PC-3 (cell line): ENCODE measurements around the gene RNH1. TPM values are rescaled to one million over a fixed set of nuclear protein-coding genes. Genes with fewer than 3 reads are reported as not detected.

Experiments
- ATAC-seq: fragments of 200-7000 bp; cut with Tn5 transposase; 2 replicates; pipeline ENCODE4 v1.9.1; 2020; ENCODE audit warnings: mild to moderate bottlenecking, moderate library complexity
- BruUV-seq: library from RNA; stranded (reverse); fragments of 400-500 nt; replicated peaks from 2 replicates; lab custom pipeline; 2021; lab: Mats Ljungman, UMichigan
- CTCF ChIA-PET: fragments of 300-600 bp; sonication (Branson Sonifier 250); formaldehyde crosslinking; loops from one replicate; lab custom pipeline; 2022; ENCODE audit warnings: antibody characterized with exemption; lab: Charles Lee
- POLR2A ChIA-PET: fragments of 300-600 bp; sonication (Branson Sonifier 250); formaldehyde crosslinking; loops from one replicate; lab custom pipeline; 2022; ENCODE audit warnings: antibody characterized with exemption; ENCODE audit not compliant: unreplicated experiment; lab: Charles Lee
- DNase-seq: peaks from one replicate; pipeline ENCODE4 v3.0.0-alpha.2; 2015
- H2AFZ ChIP-seq: fragments of 300-600 bp; sonication (generic); 2 replicates; pipeline ENCODE4 v1.6.0; 2016; ENCODE audit warnings: antibody characterized with exemption, low read length
- H3F3A ChIP-seq: fragments of 300-600 bp; sonication (generic); one replicate; pipeline ENCODE4 v1.6.0; 2017; ENCODE audit warnings: antibody characterized with exemption, low read length, control low read depth, mild to moderate bottlenecking; ENCODE audit not compliant: unreplicated experiment
- H3K27ac ChIP-seq: fragments of 300-600 bp; sonication (generic); 2 replicates; pipeline ENCODE4 v1.5.1; 2016; ENCODE audit warnings: mild to moderate bottlenecking, low read length
- H3K27me3 ChIP-seq: fragments of 300-600 bp; sonication (generic); 2 replicates; pipeline ENCODE4 v1.6.1; 2016; ENCODE audit warnings: low read length, mixed read lengths
- H3K36me3 ChIP-seq: fragments of 300-600 bp; sonication (generic); 2 replicates; pipeline ENCODE4 v1.6.1; 2016; ENCODE audit warnings: low read depth, mixed run types, low read length, mixed read lengths
- H3K4me1 ChIP-seq: fragments of 300-600 bp; sonication (generic); 2 replicates; pipeline ENCODE4 v1.5.1; 2016; ENCODE audit warnings: low read length; ENCODE audit not compliant: insufficient read depth
- H3K4me2 ChIP-seq: fragments of 300-600 bp; sonication (generic); 2 replicates; pipeline ENCODE4 v1.6.0; 2016; ENCODE audit warnings: low read length
- H3K4me3 ChIP-seq: fragments of 300-600 bp; sonication (generic); 2 replicates; pipeline ENCODE4 v1.5.1; 2016; ENCODE audit warnings: mild to moderate bottlenecking, low read length, mixed read lengths
- H3K79me2 ChIP-seq: fragments of 300-600 bp; sonication (generic); 2 replicates; pipeline ENCODE4 v1.6.1; 2017; ENCODE audit warnings: low read length, mixed read lengths
- H3K9ac ChIP-seq: fragments of 300-600 bp; sonication (generic); 2 replicates; pipeline ENCODE4 v1.6.0; 2016; ENCODE audit warnings: mild to moderate bottlenecking, low read length
- H3K9me2 ChIP-seq: fragments of 300-600 bp; sonication (generic); replicated peaks from 2 replicates; pipeline ENCODE4 v1.6.1; 2016; ENCODE audit warnings: mixed run types, low read length, mixed read lengths
- H3K9me3 ChIP-seq: fragments of 300-600 bp; sonication (generic); 2 replicates; pipeline ENCODE4 v1.6.1; 2016; ENCODE audit warnings: low read length, mixed read lengths
- H4K20me1 ChIP-seq: fragments of 300-600 bp; sonication (generic); 2 replicates; pipeline ENCODE4 v1.6.1; 2016; ENCODE audit warnings: low read length, mixed read lengths
- CTCF ChIP-seq: fragments of 300-600 bp; sonication (generic); conservative IDR thresholded peaks from 2 replicates; pipeline ENCODE4 v1.5.1; 2017; ENCODE audit warnings: antibody characterized with exemption, low read depth, mild to moderate bottlenecking, low read length
- EZH2 ChIP-seq: fragments of 300-600 bp; sonication (generic); IDR thresholded peaks from one replicate; pipeline ENCODE4 v1.6.1; 2017; ENCODE audit warnings: antibody characterized with exemption, mild to moderate bottlenecking, low read length; ENCODE audit not compliant: unreplicated experiment
- EZH2phosphoT487 ChIP-seq: fragments of 300-600 bp; sonication (generic); IDR thresholded peaks from 2 replicates; pipeline ENCODE4 v1.6.1; 2018; ENCODE audit warnings: mild to moderate bottlenecking, antibody characterized with exemption, low read length, borderline replicate concordance
- intact Hi-C: fragments of 100-400 bp; cut with micrococcal nuclease; formaldehyde crosslinking; loops from 2 replicates; pipeline ENCODE4 v1.9.0; 2023
- total RNA-seq: library from RNA; depleted of rRNA; stranded (reverse); fragments of >200 nt; gene quantifications from 2 replicates; pipeline ENCODE4 v1.2.3, GENCODE V29; 2014

RNH1 gene
- total RNA-seq, 1 experiment from 2014 or later = 258 TPM

GRCh38 chr11:550021-550745 is 43.1 kb upstream of the RNH1 start:
- H3K79me2 ChIP-seq = no peaks in the 10 kb centered on the region
- no peak overlapping the region for H2AFZ ChIP-seq
- POLR2A ChIA-PET = no interaction called here
- H3K4me3 ChIP-seq = no peak overlapping the region
- H3K27ac ChIP-seq = no peak overlapping the region
- no peak for TF ChIP-seq EZH2
- TF ChIP-seq EZH2phosphoT487 = no peak
- TF ChIP-seq CTCF = no peak
- BruUV-seq = no TSS peak
- no peaks in the 10 kb centered on the region for H3F3A ChIP-seq
- no peak overlapping the region for H3K9ac ChIP-seq
- H3K36me3 ChIP-seq = no peaks in the 10 kb centered on the region
- ATAC-seq = no peak
- no peak for DNase-seq
- H3K27me3 ChIP-seq = peaks cover under 1% of the 10 kb centered on the region; the same call in 1 of the 2 replicates
- CTCF ChIA-PET = no interaction called here
- H3K4me2 ChIP-seq = no peak overlapping the region
- no peaks in the 10 kb centered on the region for H3K4me1 ChIP-seq
- no peaks in the 10 kb centered on the region for H4K20me1 ChIP-seq
- no peaks in the 10 kb centered on the region for H3K9me2 ChIP-seq
- H3K9me3 ChIP-seq = no peaks in the 10 kb centered on the region
- intact Hi-C loops = no loop called here

- H3K79me2 ChIP-seq = no peaks in the 10 kb centered on the region
- ATAC-seq (no peak), DNase-seq (no peak)
- H3K27me3 ChIP-seq = no peaks in the 10 kb centered on the region
- ChIA-PET CTCF (no interaction called here), POLR2A (no interaction called here)
- no peaks in the 10 kb centered on the region for H3F3A ChIP-seq
- H3K36me3 ChIP-seq = no peaks in the 10 kb centered on the region
- H3K9me3 ChIP-seq = no peaks in the 10 kb centered on the region
- H3K27ac ChIP-seq = no peak overlapping the region
- no peak overlapping the region for H3K4me2 ChIP-seq
- H2AFZ ChIP-seq = no peak overlapping the region
- no peaks in the 10 kb centered on the region for H3K9me2 ChIP-seq
- H3K4me3 ChIP-seq = no peak overlapping the region
- intact Hi-C loops = no loop called here
- no peak for TF ChIP-seq EZH2phosphoT487
- no peak for TF ChIP-seq EZH2
- no peak for TF ChIP-seq CTCF
- no TSS peak for BruUV-seq
- no peaks in the 10 kb centered on the region for H3K4me1 ChIP-seq
- H4K20me1 ChIP-seq = no peaks in the 10 kb centered on the region
- no peak overlapping the region for H3K9ac ChIP-seq
Measured at GRCh38 chr11:548700-549603, 41.9 kb upstream of the RNH1 start.
